ENCODE data around the gene UBR1.
A peak's percentile ranks its signal among the peaks of the same experiment; 100 is the strongest.
"Not testable (repeated sequence)": the region's sequence is repeated elsewhere in the genome, so short reads cannot be mapped to it uniquely, and the experiment has no call there.

The UBR1 gene

GRCh38 chr15:43105778-43106485 lies at the start of gene UBR1:
Gene UBR1, minus strand, starts transcription at chr15:43106038. Its CDS starts 16 bp downstream, at chr15:43106022.
- FAIRE-seq = peak; percentile 41

GRCh38 chr15:43153269-43153668 lies 47.4 kb upstream of the UBR1 start:
- FAIRE-seq = no peak

- no peak for FAIRE-seq
Measured at GRCh38 chr15:43151688-43152087, 45.9 kb upstream of the UBR1 start.

GRCh38 chr15:43150191-43150929 lies 44.5 kb upstream of the UBR1 start:
- no peak for FAIRE-seq

- no peak for FAIRE-seq
Measured at GRCh38 chr15:43146184-43146583, 40.3 kb upstream of the UBR1 start.

- FAIRE-seq = no peak
Measured at GRCh38 chr15:43144512-43144911, 38.7 kb upstream of the UBR1 start.

GRCh38 chr15:43143203-43143941 lies 37.5 kb upstream of the UBR1 start:
- no peak for FAIRE-seq

GRCh38 chr15:43135351-43135750 lies 29.5 kb upstream of the UBR1 start:
- FAIRE-seq = no peak

GRCh38 chr15:43134157-43134635 lies 28.4 kb upstream of the UBR1 start:
- FAIRE-seq = no peak

GRCh38 chr15:43133430-43134156 lies 27.8 kb upstream of the UBR1 start, which contains the start of gene TMEM62:
Gene TMEM62, plus strand, starts transcription at chr15:43133586. Its CDS starts 217 bp downstream, at chr15:43133803.
- peak; percentile 21 for FAIRE-seq

- no peak for FAIRE-seq
Measured at GRCh38 chr15:43132830-43133429, 27.1 kb upstream of the UBR1 start.

- no peak for FAIRE-seq
Measured at GRCh38 chr15:43128980-43129335, 23.1 kb upstream of the UBR1 start.

- not testable (repeated sequence) for FAIRE-seq
Measured at GRCh38 chr15:43128174-43128979, 22.5 kb upstream of the UBR1 start.

- FAIRE-seq = peak; percentile 96
Measured at GRCh38 chr15:43127752-43128151, 21.9 kb upstream of the UBR1 start.

GRCh38 chr15:43126356-43126755 lies 20.5 kb upstream of the UBR1 start:
- FAIRE-seq = no peak

GRCh38 chr15:43125100-43125661 lies 19.3 kb upstream of the UBR1 start:
- FAIRE-seq = no peak

- no peak for FAIRE-seq
Measured at GRCh38 chr15:43121863-43122262, 16.0 kb upstream of the UBR1 start.

- FAIRE-seq = no peak
Measured at GRCh38 chr15:43118829-43119228, 13.0 kb upstream of the UBR1 start.

- no peak for FAIRE-seq
Measured at GRCh38 chr15:43118286-43118685, 12.4 kb upstream of the UBR1 start.

- no peak for FAIRE-seq
Measured at GRCh38 chr15:43111354-43111753, 5.5 kb upstream of the UBR1 start.

GRCh38 chr15:43107751-43108150 lies 1.9 kb upstream of the UBR1 start:
- no peak for FAIRE-seq
